Coronary artery (tissue), 2 donors: ENCODE results near the gene FAM156B.
A peak's percentile ranks its signal among the peaks of the same experiment; 100 is the strongest.
"Not testable (repeated sequence)": the region's sequence is repeated elsewhere in the genome, so short reads cannot be mapped to it uniquely, and the experiment has no call there.

Experiments used
- DNase-seq: peaks from one replicate; pipeline ENCODE4 v3.0.0-alpha.2; 2017; ENCODE audit warnings: low spot score
- H3K27ac ChIP-seq, 2 donors: fragments of 200-600 bp; sonication (generic); one replicate each; pipeline ENCODE4 v1.5.1; 2016 to 2019
- H3K4me3 ChIP-seq: fragments of 200-600 bp; sonication (generic); 2 replicates; pipeline ENCODE4 v1.5.1; 2016; ENCODE audit warnings: mild to moderate bottlenecking, moderate library complexity
- CTCF ChIP-seq: fragments of 200-600 bp; sonication (generic); IDR thresholded peaks from one replicate; pipeline ENCODE4 v1.5.1; 2019; ENCODE audit warnings: antibody characterized with exemption

FAM156B gene

GRCh38 chrX:52888090-52888489, 9.0 kb upstream of the FAM156B start:
- H3K27ac ChIP-seq, DNase-seq, H3K4me3 ChIP-seq: not testable (repeated sequence)

GRCh38 chrX:52896438-52896837, 692 bp upstream of the FAM156B start:
- DNase-seq, H3K4me3 ChIP-seq, H3K27ac ChIP-seq: not testable (repeated sequence)

DNA sequence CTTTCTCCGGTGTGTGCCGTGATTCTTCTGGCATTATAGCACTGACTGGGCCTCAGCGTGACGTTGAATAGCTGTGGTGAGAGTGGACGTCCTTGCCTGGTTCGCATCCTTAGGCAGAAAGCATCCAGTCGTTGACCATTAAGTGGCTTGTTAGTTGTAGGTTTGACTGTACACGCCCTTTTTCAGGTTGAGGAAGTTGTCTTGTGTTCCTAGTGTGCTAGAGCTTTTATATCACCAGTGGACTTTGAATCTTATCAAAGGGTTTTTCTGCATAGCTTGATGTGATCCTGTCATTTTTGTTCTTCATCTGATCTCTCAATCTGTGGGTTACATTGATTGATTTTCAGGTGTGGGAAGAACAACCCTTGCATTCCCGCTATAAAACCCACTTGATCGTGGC, 8.4 kb downstream of the FAM156B start:
- not testable (repeated sequence) for DNase-seq, H3K4me3 ChIP-seq, H3K27ac ChIP-seq

DNA sequence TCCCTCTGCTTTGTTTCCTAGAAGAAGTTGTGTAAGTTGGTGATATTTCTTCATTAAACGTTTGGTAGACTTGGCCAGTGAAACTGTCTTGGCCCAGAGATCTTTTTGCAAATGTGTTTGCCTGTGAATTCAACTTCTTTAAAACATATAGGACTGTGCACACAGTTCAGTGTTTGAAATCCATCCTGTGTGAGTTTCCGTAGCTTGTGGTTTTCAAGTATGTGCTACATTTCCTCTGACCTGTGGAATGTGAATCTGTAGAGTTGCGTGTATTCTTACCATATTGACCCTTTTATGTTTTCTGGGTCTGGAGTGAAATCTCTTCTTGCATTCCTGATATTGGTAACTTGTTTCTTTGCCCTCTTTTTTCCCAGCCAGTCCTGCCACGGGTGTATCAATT, 8.9 kb downstream of the FAM156B start:
- H3K4me3 ChIP-seq, H3K27ac ChIP-seq, DNase-seq: not testable (repeated sequence)

DNA sequence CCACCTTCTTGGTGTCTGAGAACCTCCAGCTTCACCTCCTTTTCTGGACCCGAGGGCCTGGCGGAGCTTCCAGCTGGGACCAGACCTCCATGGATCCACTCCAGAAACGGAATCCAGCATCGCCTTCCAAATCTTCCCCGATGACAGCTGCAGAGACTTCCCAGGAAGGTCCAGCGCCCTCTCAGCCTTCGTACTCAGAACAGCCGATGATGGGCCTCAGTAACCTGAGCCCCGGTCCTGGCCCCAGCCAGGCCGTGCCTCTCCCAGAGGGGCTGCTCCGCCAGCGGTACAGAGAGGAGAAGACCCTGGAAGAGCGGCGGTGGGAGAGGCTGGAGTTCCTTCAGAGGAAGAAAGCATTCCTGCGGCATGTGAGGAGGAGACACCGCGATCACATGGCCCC, 10.0 kb downstream of the FAM156B start:
- not testable (repeated sequence) for H3K4me3 ChIP-seq, H3K27ac ChIP-seq, DNase-seq

- not testable (repeated sequence) for H3K4me3 ChIP-seq, H3K27ac ChIP-seq, DNase-seq
Measured at GRCh38 chrX:52907900-52908299, 10.8 kb downstream of the FAM156B start.

DNA sequence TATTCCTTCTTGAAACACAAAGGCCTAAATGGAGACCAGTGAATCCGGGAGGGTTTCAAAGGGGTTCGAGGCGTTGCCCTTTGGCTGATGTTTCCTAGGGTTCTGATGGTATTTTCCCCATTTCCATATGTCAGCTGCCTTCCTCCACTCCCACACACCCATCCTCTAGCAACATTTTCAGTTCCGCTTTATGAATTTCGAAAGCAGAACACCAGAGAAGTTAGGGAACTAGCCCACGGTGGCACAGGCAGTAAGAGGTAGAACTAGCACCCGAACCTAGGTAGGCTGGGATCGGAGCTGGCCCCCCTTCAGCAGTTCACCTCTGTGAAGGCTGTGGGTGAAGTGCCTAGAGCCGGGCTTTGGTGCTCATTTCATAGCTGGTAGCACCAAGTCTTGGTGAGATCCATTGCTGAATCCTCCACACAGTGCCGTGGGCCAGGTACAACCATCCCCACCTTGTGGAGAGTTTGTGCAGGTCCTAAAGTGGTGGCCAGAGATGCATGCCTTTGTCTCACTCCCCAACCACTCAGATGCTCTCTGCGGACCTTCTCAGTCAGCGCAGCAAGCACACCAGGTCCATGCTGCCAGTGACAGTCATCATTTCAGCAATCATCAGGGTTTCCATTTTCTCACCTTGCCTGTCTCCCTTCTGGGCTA, 12.3 kb downstream of the FAM156B start:
- not testable (repeated sequence) for DNase-seq, H3K27ac ChIP-seq, H3K4me3 ChIP-seq

GRCh38 chrX:52913681-52914080, 16.6 kb downstream of the FAM156B start:
- DNase-seq, H3K27ac ChIP-seq, H3K4me3 ChIP-seq: not testable (repeated sequence)

DNA sequence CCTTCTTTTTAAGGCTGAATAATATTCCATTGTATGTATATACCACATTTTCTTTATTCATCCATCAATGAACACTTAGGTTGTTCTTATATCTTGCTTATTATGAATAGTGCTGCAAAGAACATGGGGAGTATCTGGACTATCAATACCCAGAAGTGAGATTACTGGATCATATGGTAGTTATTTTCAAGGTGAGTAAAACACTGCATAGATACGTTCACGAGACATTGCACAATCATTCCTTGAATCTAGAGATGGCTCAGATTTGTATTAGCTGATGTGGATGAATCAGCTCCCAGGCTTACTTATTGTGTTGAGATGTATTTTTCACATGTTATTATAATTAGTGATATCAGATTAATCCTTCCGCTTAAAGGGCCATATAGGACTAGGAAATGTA, 17.6 kb downstream of the FAM156B start:
- not testable (repeated sequence) for H3K27ac ChIP-seq

DNA sequence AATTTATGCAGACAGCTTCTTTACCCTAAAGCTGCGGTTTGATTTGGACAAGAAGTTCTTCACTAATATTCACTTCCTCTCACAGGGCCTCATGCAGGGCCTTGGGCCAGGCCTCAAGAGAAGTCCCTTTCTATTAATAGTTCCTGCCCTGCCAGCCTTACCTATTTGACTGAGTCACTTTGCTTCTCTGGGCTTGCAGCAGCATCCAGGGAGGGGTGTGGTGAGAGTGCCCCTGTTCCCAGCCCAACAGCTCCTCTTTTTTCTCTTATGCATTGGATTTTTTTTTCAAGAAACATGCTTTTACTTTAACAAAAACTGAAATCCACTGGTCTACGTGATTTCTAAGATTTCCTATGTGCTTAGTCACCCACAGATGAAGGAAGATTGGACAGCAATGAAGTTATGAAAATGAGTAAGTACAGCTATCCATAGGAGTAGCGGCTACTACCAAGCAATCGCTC, 26.7 kb downstream of the FAM156B start:
- TF ChIP-seq CTCF, result no peak
- H3K4me3 ChIP-seq, result no peak overlapping the region
- H3K27ac ChIP-seq, result peak overlapping the region in 1 of 2 donors; percentile 57
- DNase-seq, result no peak

More for the DNA sequence above, 17.6 kb downstream of the FAM156B start:
- not testable (repeated sequence) for H3K4me3 ChIP-seq, DNase-seq

DNA sequence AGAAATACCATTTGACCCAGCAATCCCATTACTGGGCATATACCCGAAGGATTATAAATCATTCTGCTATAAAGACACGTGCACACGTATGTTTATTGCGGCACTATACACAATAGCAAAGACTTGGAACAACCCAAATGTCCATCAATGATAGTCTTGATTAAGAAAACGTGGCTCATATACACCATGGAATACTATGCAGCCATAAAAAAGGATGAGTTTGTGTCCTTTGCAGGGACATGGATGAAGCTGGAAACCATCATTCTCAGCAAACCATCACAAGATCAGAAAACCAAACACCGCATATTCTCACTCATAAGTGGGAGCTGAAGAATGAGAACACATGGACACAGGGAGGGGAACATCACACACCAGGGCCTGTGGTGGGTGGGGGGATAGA, 33.1 kb downstream of the FAM156B start:
- DNase-seq, H3K4me3 ChIP-seq, H3K27ac ChIP-seq: not testable (repeated sequence)

DNA sequence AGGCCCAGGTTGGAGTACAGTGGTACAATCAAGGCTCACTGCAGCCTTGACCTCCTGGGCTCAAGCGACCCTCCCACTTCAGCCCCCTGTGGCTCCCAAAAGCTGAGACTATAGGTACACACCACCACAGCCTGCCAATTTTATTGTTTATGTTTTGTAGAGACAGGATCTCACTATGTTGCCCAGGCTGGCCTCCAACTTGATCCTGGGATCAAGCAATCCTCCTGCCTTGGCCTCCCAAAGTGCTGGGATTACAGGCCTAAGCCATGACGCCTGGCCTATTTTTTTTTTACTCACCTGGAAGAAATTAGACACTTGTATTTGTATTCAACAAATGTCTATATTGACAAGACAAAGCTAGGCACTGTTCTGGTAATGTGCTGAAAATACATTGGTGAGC, 36.1 kb downstream of the FAM156B start:
- Histone ChIP-seq H3K27ac (no peak overlapping the region), H3K4me3 (no peak overlapping the region)
- no peak for DNase-seq
- TF ChIP-seq CTCF, result no peak
